HEK293 (cell line): ENCODE results near the gene FGD3.

ENCODE experiments used
- CTCF ChIA-PET: fragments of 350-600 bp; formaldehyde crosslinking; extraction: SDS; loops from one replicate; lab custom pipeline; 2021; ENCODE audit warnings: antibody characterized with exemption; lab: Yijun Ruan, JAX
- POLR2A ChIA-PET: fragments of 300-600 bp; formaldehyde crosslinking; extraction: SDS; loops from one replicate; lab custom pipeline; 2020; ENCODE audit warnings: antibody characterized with exemption, inconsistent platforms; lab: Yijun Ruan, JAX
- H3K27ac ChIP-seq: fragments of 200-500 bp; sonication (Bioruptor generic); 2 replicates; pipeline ENCODE4 v1.5.1; 2014; ENCODE audit warnings: low read depth, low read length, control low read depth, inconsistent platforms; ENCODE audit errors: extremely low read depth
- H3K36me3 ChIP-seq, 2 experiments: fragments of 200-500 bp in 1 of 2; sonication (Bioruptor generic) in 1 of 2; 1 replicate in 1 of 2; 2 replicates in 1 of 2; pipeline ENCODE4 v1.5.1; 2014 to 2017; ENCODE audit warnings: inconsistent platforms in 2 of 2, low read length in 2 of 2; ENCODE audit not compliant: control insufficient read depth in 2 of 2, insufficient read depth in 1 of 2
- H3K4me1 ChIP-seq: fragments of 200-500 bp; sonication (Bioruptor generic); 2 replicates; pipeline ENCODE4 v1.5.1; 2014; ENCODE audit warnings: mild to moderate bottlenecking, low read length, inconsistent platforms; ENCODE audit not compliant: control insufficient read depth, insufficient read depth
- H3K4me3 ChIP-seq: 2 replicates; pipeline ENCODE4 v1.5.1; 2011; ENCODE audit warnings: low read depth, mild to moderate bottlenecking, control low read depth, low read length, moderate library complexity
- H3K9me3 ChIP-seq: fragments of 200-500 bp; sonication (Bioruptor generic); 2 replicates; pipeline ENCODE4 v1.5.1; 2014; ENCODE audit warnings: low read depth, low read length, inconsistent platforms; ENCODE audit not compliant: control insufficient read depth, insufficient read depth
- GLI2 ChIP-seq: fragments of 450-650 bp; formaldehyde crosslinking; IDR thresholded peaks from 2 replicates; pipeline ENCODE4; 2017; ENCODE audit warnings: missing biosample characterization, missing genetic modification characterization, low read depth, borderline replicate concordance
- HOXC10 ChIP-seq: sonication (generic); formaldehyde crosslinking; IDR thresholded peaks from 2 replicates; pipeline ENCODE4 v1.8.1; 2023; ENCODE audit warnings: mild to moderate bottlenecking, missing genetic modification reagents
- KLF9 ChIP-seq: fragments of 450-650 bp; formaldehyde crosslinking; IDR thresholded peaks from 2 replicates; pipeline ENCODE4 v1.5.1; 2016; ENCODE audit warnings: missing biosample characterization, missing genetic modification characterization, low read depth
- MEIS1 ChIP-seq: sonication (generic); formaldehyde crosslinking; IDR thresholded peaks from 2 replicates; pipeline ENCODE4 v1.8.1; 2022; ENCODE audit warnings: missing genetic modification reagents, mild to moderate bottlenecking, borderline replicate concordance
- RBAK ChIP-seq: fragments of 450-650 bp; formaldehyde crosslinking; IDR thresholded peaks from 2 replicates; pipeline ENCODE4 v1.5.1; 2016; ENCODE audit warnings: missing biosample characterization, missing genetic modification characterization
- REPIN1 ChIP-seq: fragments of 450-650 bp; formaldehyde crosslinking; IDR thresholded peaks from 2 replicates; pipeline ENCODE4 v1.5.1; 2017; ENCODE audit warnings: missing biosample characterization, missing genetic modification characterization, low read depth
- SCRT1 ChIP-seq: fragments of 450-650 bp; formaldehyde crosslinking; IDR thresholded peaks from 2 replicates; pipeline ENCODE4 v1.5.1; 2016; ENCODE audit warnings: missing biosample characterization, missing genetic modification characterization, borderline replicate concordance
- SCRT2 ChIP-seq: fragments of 450-650 bp; formaldehyde crosslinking; IDR thresholded peaks from 2 replicates; pipeline ENCODE4 v1.5.1; 2016; ENCODE audit warnings: missing biosample characterization, missing genetic modification characterization
- TRIM28 ChIP-seq: IDR thresholded peaks from 2 replicates; pipeline ENCODE4 v1.6.1; 2011; ENCODE audit warnings: low read length, control low read depth, borderline replicate concordance
- ZNF10 ChIP-seq: fragments of 450-650 bp; formaldehyde crosslinking; IDR thresholded peaks from 2 replicates; pipeline ENCODE4 v1.5.1; 2017; ENCODE audit warnings: missing biosample characterization, missing genetic modification characterization
- ZNF112 ChIP-seq: fragments of 450-650 bp; formaldehyde crosslinking; IDR thresholded peaks from 2 replicates; pipeline ENCODE4 v1.5.0; 2017; ENCODE audit warnings: missing biosample characterization, missing genetic modification characterization
- ZNF169 ChIP-seq: fragments of 450-650 bp; formaldehyde crosslinking; IDR thresholded peaks from 2 replicates; pipeline ENCODE4 v1.5.1; 2016; ENCODE audit warnings: missing biosample characterization, missing genetic modification characterization
- ZNF624 ChIP-seq: fragments of 450-650 bp; formaldehyde crosslinking; IDR thresholded peaks from 2 replicates; pipeline ENCODE4 v1.5.1; 2017; ENCODE audit warnings: missing biosample characterization, missing genetic modification characterization
- ZNF654 ChIP-seq: fragments of 450-650 bp; formaldehyde crosslinking; IDR thresholded peaks from 2 replicates; pipeline ENCODE4 v1.5.1; 2016; ENCODE audit warnings: low read depth, missing biosample characterization, missing genetic modification characterization
- ZNF660 ChIP-seq: fragments of 450-650 bp; IDR thresholded peaks from 2 replicates; pipeline ENCODE4 v1.5.1; 2018; ENCODE audit warnings: missing biosample characterization, mild to moderate bottlenecking, missing genetic modification characterization
- ZSCAN30 ChIP-seq: fragments of 450-650 bp; IDR thresholded peaks from 2 replicates; pipeline ENCODE4 v1.5.1; 2018; ENCODE audit warnings: missing biosample characterization, mild to moderate bottlenecking, missing genetic modification characterization, moderate library complexity
- TF ChIP-seq, protein P1 (sequence below): fragments of 450-650 bp; formaldehyde crosslinking; optimal IDR thresholded peaks from 2 replicates; pipeline ENCODE3; 2016; ENCODE audit warnings: missing biosample characterization, mild to moderate bottlenecking, missing genetic modification characterization
- TF ChIP-seq, protein P2 (sequence below): fragments of 450-650 bp; formaldehyde crosslinking; IDR thresholded peaks from 2 replicates; pipeline ENCODE4 v1.5.1; 2016; ENCODE audit warnings: missing biosample characterization, missing genetic modification characterization
- TF ChIP-seq, protein P3 (sequence below): fragments of 450-650 bp; formaldehyde crosslinking; IDR thresholded peaks from 2 replicates; pipeline ENCODE4 v1.5.1; 2016; ENCODE audit warnings: missing biosample characterization, missing genetic modification characterization

The FGD3 gene

GRCh38 chr9:93002700-93003099 lies 55.4 kb downstream of the FGD3 start:
- ChIA-PET POLR2A (no interaction called here), CTCF (interaction anchor here (0.6 to 4.0 kb wide), 13 partner anchors 9 to 583 kb away, joined by 3 to 24 read pairs (median 5); no protein-coding TSS in a partner anchor)

GRCh38 chr9:93003552-93004407 lies 56.5 kb downstream of the FGD3 start:
- CTCF ChIA-PET = interaction anchor here (0.5 to 4.0 kb wide), 41 partner anchors 8 to 1206 kb away, joined by 3 to 24 read pairs (median 4); no protein-coding TSS in a partner anchor
- no peak for TF ChIP-seq REPIN1 (tag by site-specific recombination)
- 0 out of 2 replicates have a peak, but pooled peaks have one; percentile 13 for TF ChIP-seq ZNF10 (tag by site-specific recombination)
- TF ChIP-seq RBAK = no peak
- no peak for TF ChIP-seq MEIS1 (CRISPR knock-in tag)
- TF ChIP-seq, protein P1, sequence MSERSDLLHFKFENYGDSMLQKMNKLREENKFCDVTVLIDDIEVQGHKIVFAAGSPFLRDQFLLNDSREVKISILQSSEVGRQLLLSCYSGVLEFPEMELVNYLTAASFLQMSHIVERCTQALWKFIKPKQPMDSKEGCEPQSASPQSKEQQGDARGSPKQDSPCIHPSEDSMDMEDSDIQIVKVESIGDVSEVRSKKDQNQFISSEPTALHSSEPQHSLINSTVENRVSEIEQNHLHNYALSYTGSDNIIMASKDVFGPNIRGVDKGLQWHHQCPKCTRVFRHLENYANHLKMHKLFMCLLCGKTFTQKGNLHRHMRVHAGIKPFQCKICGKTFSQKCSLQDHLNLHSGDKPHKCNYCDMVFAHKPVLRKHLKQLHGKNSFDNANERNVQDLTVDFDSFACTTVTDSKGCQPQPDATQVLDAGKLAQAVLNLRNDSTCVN (tag by site-specific recombination) = no peak
- no peak for TF ChIP-seq HOXC10 (CRISPR knock-in tag)
- TF ChIP-seq ZNF660 (tag by site-specific recombination) = no peak
- no peak for TF ChIP-seq TRIM28
- peak; percentile 27; the same call in 1 of the 2 replicates for TF ChIP-seq SCRT1
- peak; percentile 59 for TF ChIP-seq ZNF654 (tag by site-specific recombination)
- peak; percentile 90 for TF ChIP-seq SCRT2 (tag by site-specific recombination)
- no peak for TF ChIP-seq KLF9 (tag by site-specific recombination)
- TF ChIP-seq ZNF624 (tag by site-specific recombination) = no peak
- TF ChIP-seq, protein P2, sequence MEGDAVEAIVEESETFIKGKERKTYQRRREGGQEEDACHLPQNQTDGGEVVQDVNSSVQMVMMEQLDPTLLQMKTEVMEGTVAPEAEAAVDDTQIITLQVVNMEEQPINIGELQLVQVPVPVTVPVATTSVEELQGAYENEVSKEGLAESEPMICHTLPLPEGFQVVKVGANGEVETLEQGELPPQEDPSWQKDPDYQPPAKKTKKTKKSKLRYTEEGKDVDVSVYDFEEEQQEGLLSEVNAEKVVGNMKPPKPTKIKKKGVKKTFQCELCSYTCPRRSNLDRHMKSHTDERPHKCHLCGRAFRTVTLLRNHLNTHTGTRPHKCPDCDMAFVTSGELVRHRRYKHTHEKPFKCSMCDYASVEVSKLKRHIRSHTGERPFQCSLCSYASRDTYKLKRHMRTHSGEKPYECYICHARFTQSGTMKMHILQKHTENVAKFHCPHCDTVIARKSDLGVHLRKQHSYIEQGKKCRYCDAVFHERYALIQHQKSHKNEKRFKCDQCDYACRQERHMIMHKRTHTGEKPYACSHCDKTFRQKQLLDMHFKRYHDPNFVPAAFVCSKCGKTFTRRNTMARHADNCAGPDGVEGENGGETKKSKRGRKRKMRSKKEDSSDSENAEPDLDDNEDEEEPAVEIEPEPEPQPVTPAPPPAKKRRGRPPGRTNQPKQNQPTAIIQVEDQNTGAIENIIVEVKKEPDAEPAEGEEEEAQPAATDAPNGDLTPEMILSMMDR (tag by site-specific recombination) = peak; percentile 50; the same call in 1 of the 2 replicates
- no peaks in the 10 kb centered on the region for H3K4me1 ChIP-seq
- H3K36me3 ChIP-seq = no peaks in the 10 kb centered on the region
- no peak overlapping the region for H3K27ac ChIP-seq
- no peak overlapping the region for H3K4me3 ChIP-seq
- no peaks in the 10 kb centered on the region for H3K9me3 ChIP-seq
- POLR2A ChIA-PET = no interaction called here

More at GRCh38 chr9:93002700-93003099, 55.4 kb downstream of the FGD3 start:
- Histone ChIP-seq H3K36me3 (no peaks in the 10 kb centered on the region), H3K9me3 (no peaks in the 10 kb centered on the region), H3K4me3 (no peak overlapping the region), H3K4me1 (no peaks in the 10 kb centered on the region), H3K27ac (no peak overlapping the region)
- TF ChIP-seq, protein P3, sequence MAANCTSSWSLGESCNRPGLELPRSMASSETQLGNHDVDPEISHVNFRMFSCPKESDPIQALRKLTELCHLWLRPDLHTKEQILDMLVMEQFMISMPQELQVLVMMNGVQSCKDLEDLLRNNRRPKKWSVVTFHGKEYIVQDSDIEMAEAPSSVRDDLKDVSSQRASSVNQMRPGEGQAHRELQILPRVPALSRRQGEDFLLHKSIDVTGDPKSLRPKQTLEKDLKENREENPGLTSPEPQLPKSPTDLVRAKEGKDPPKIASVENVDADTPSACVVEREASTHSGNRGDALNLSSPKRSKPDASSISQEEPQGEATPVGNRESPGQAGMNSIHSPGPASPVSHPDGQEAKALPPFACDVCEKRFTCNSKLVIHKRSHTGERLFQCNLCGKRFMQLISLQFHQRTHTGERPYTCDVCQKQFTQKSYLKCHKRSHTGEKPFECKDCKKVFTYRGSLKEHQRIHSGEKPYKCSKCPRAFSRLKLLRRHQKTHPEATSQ = no peak
- TF ChIP-seq ZNF112 (tag by site-specific recombination) (no peak), GLI2 (no peak), ZSCAN30 (no peak), ZNF169 (tag by site-specific recombination) (no peak)
